Endodermal cell (in vitro differentiated cells): ENCODE data around the gene MAN2B2. TPM values are rescaled to one million over a fixed set of nuclear protein-coding genes. Genes with fewer than 3 reads are reported as not detected.

Source experiments
- DNase-seq: peaks from one replicate; pipeline ENCODE4 v3.0.0-alpha.2; 2017
- H3K27ac ChIP-seq: 2 replicates; pipeline ENCODE4 v1.5.1; 2013; ENCODE audit warnings: mild to moderate bottlenecking, low read depth, low read length, moderate library complexity
- H3K27me3 ChIP-seq: 2 replicates; pipeline ENCODE4 v1.6.1; 2013; ENCODE audit warnings: mild to moderate bottlenecking, low read length, moderate library complexity; ENCODE audit not compliant: insufficient read depth, control insufficient read depth, poor library complexity, severe bottlenecking
- H3K36me3 ChIP-seq: 2 replicates; pipeline ENCODE4 v1.7.0; 2013; ENCODE audit warnings: mild to moderate bottlenecking, low read length, moderate library complexity; ENCODE audit not compliant: control insufficient read depth, insufficient read depth
- H3K4me1 ChIP-seq: one replicate; pipeline ENCODE4 v1.7.0; 2013; ENCODE audit warnings: low read length; ENCODE audit not compliant: control insufficient read depth, insufficient read depth
- H3K4me3 ChIP-seq: 2 replicates; pipeline ENCODE4 v1.5.1; 2013; ENCODE audit warnings: mild to moderate bottlenecking, low read length, moderate library complexity
- H3K9ac ChIP-seq: 2 replicates; pipeline ENCODE4 v1.6.1; 2013; ENCODE audit warnings: mild to moderate bottlenecking, low read length, moderate library complexity; ENCODE audit not compliant: poor library complexity, severe bottlenecking; ENCODE audit errors: extremely low read depth
- H3K9me3 ChIP-seq: 2 replicates; pipeline ENCODE4 v1.6.1; 2013; ENCODE audit warnings: mild to moderate bottlenecking, low read length, moderate library complexity; ENCODE audit not compliant: control insufficient read depth
- H3K27ac Mint-ChIP-seq: 2 replicates; pipeline ENCODE4 v1.8.0; 2020; ENCODE audit warnings: mixed read lengths
- H3K27me3 Mint-ChIP-seq: 2 replicates; pipeline ENCODE4 v1.8.0; 2021; ENCODE audit warnings: mild to moderate bottlenecking, mixed read lengths; ENCODE audit not compliant: insufficient read depth
- H3K36me3 Mint-ChIP-seq: 2 replicates; pipeline ENCODE4 v1.8.0; 2020; ENCODE audit warnings: low read depth, mixed read lengths
- H3K4me1 Mint-ChIP-seq: 2 replicates; pipeline ENCODE4 v1.8.0; 2020; ENCODE audit warnings: mixed read lengths
- H3K4me3 Mint-ChIP-seq: 2 replicates; pipeline ENCODE4 v1.8.0; 2020; ENCODE audit warnings: mild to moderate bottlenecking, moderate library complexity, mixed read lengths
- H3K9me3 Mint-ChIP-seq: 2 replicates; pipeline ENCODE4 v1.8.0; 2020; ENCODE audit warnings: mild to moderate bottlenecking, mixed read lengths
- WGBS, 2 experiments: methylation state at CpG; one replicate each; pipeline versions ENCODE4 v1.1.5 to v1.1.7; 2013; ENCODE audit warnings: missing lambda C conversion rate in 2 of 2, mixed read lengths in 1 of 2; ENCODE audit not compliant: insufficient coverage in 1 of 2, insufficient read length in 1 of 2; 5-methylcytosine and 5-hydroxymethylcytosine counted together
- total RNA-seq, 2 donors: library from RNA; stranded (reverse); fragmentation: NEBNext Ultra II Directional in 1 of 2; extraction: Animal tissue kit (Norgen Biotek cat#: 25700) in 1 of 2; gene quantifications; 2 replicates in 1 of 2; 3 replicates in 1 of 2; pipeline ENCODE4 v1.2.1, GENCODE V29; 2021
- TF ChIP-seq, protein P1 (sequence below): fragments of 200-600 bp; sonication (generic); conservative IDR thresholded peaks from 2 replicates; pipeline ENCODE4 v1.5.0; 2021; ENCODE audit warnings: antibody characterized with exemption, mild to moderate bottlenecking

Gene MAN2B2
- total RNA-seq, 2 donors from 2014 or later, result 13.3 to 20.8 TPM

DNA sequence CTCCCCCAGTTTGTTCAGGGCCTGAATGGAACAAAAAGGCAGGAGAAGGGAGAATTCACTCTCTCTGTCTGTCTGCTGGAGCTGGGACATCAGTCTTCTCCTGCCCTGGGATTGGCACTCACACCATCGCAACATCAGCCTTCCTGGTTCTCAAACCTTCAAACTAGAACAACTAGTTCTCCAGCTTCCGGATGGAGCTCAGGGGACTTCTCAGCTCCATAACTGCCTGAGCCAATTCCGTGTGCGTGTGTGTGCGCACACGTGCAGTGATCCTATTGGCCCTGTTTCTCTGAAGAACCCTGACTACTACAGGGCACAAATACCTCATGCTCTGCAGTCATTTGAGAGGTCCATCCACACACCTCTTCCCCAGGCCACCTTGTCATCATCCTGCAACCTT, 18.7 kb upstream of the MAN2B2 start:
- WGBS, 2 experiments, result 88% methylated on average over 6 of the region's 6 CpGs
- Mint-ChIP-seq H3K27me3 (peaks cover 84% of the 10 kb centered on the region), H3K4me3 (no peak overlapping the region), H3K27ac (no peak overlapping the region), H3K9me3 (peaks cover 9% of the 10 kb centered on the region), H3K36me3 (no peaks in the 10 kb centered on the region), H3K4me1 (no peaks in the 10 kb centered on the region)
- H3K27ac ChIP-seq, result no peak overlapping the region
- no peak for DNase-seq
- no peak overlapping the region for H3K9ac ChIP-seq
- H3K36me3 ChIP-seq, result no peaks in the 10 kb centered on the region
- no peak overlapping the region for H3K4me3 ChIP-seq
- peaks cover 70% of the 10 kb centered on the region for H3K27me3 ChIP-seq
- TF ChIP-seq, protein P1, sequence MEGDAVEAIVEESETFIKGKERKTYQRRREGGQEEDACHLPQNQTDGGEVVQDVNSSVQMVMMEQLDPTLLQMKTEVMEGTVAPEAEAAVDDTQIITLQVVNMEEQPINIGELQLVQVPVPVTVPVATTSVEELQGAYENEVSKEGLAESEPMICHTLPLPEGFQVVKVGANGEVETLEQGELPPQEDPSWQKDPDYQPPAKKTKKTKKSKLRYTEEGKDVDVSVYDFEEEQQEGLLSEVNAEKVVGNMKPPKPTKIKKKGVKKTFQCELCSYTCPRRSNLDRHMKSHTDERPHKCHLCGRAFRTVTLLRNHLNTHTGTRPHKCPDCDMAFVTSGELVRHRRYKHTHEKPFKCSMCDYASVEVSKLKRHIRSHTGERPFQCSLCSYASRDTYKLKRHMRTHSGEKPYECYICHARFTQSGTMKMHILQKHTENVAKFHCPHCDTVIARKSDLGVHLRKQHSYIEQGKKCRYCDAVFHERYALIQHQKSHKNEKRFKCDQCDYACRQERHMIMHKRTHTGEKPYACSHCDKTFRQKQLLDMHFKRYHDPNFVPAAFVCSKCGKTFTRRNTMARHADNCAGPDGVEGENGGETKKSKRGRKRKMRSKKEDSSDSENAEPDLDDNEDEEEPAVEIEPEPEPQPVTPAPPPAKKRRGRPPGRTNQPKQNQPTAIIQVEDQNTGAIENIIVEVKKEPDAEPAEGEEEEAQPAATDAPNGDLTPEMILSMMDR, result no peak
- H3K9me3 ChIP-seq, result peaks cover 12% of the 10 kb centered on the region
- no peaks in the 10 kb centered on the region for H3K4me1 ChIP-seq

DNA sequence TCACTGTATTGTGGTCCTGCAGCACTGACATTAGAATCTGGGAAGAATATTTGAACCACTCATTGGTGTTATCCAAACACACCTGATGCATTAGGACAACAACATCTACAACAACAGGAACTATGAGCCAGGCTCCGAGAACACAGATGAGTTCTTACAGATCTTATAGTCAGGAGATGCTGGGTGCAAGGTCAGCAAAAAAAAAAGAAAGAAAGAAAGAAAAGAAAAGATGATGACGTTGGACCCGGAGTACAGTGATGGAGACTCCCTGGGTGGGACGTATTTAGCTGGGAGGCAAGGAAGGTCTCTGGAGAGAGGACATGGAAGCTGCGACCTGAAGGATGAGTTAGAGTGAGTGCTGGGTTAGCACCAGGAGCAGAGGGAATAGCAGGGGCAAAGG, 17.8 kb upstream of the MAN2B2 start:
- Mint-ChIP-seq H3K27me3 (peaks cover 84% of the 10 kb centered on the region), H3K9me3 (peaks cover 3% of the 10 kb centered on the region), H3K4me1 (no peaks in the 10 kb centered on the region), H3K36me3 (no peaks in the 10 kb centered on the region), H3K27ac (no peak overlapping the region), H3K4me3 (no peak overlapping the region)
- no peak overlapping the region for H3K27ac ChIP-seq
- H3K36me3 ChIP-seq, result no peaks in the 10 kb centered on the region
- WGBS, 2 experiments, result 84 to 98% methylated on average over 4 to 5 of the region's 5 CpGs
- peaks cover 73% of the 10 kb centered on the region for H3K27me3 ChIP-seq
- DNase-seq, result no peak
- peaks cover 4% of the 10 kb centered on the region for H3K9me3 ChIP-seq
- H3K4me3 ChIP-seq, result no peak overlapping the region
- no peaks in the 10 kb centered on the region for H3K4me1 ChIP-seq
- no peak overlapping the region for H3K9ac ChIP-seq
- TF ChIP-seq, protein P1, result no peak

DNA sequence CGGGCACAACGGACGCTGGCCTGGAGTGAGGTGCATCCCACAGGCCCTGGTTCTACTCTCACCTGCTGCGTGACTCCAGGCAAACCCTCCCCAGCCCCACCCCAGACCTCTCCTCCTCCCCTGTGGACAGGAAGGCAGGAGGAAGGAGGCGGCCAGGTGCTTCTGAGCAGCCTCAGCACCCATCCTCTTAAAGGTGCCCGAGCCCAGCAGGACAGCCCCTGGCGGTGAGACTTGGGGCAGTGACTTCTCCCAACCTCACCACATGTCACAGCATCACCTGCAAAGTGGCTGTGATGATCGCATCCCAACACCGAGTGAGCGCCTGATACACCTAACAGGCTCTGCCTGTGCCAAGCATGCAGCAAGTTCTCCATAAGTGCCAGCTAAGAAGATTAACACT, 17.1 kb upstream of the MAN2B2 start:
- TF ChIP-seq, protein P1, result no peak
- Histone ChIP-seq H3K9me3 (no peaks in the 10 kb centered on the region), H3K4me3 (no peak overlapping the region), H3K27ac (no peak overlapping the region), H3K9ac (no peak overlapping the region), H3K36me3 (no peaks in the 10 kb centered on the region), H3K4me1 (no peaks in the 10 kb centered on the region), H3K27me3 (peaks cover 80% of the 10 kb centered on the region)
- Mint-ChIP-seq H3K4me1 (no peaks in the 10 kb centered on the region), H3K9me3 (no peaks in the 10 kb centered on the region), H3K36me3 (no peaks in the 10 kb centered on the region), H3K27ac (no peak overlapping the region), H3K4me3 (no peak overlapping the region), H3K27me3 (peaks cover 85% of the 10 kb centered on the region)
- DNase-seq, result no peak
- WGBS, 2 experiments, result 84 to 86% methylated on average over 6 to 10 of the region's 10 CpGs
